ENCODE results near the gene SPTSSB.

The SPTSSB gene

DNA sequence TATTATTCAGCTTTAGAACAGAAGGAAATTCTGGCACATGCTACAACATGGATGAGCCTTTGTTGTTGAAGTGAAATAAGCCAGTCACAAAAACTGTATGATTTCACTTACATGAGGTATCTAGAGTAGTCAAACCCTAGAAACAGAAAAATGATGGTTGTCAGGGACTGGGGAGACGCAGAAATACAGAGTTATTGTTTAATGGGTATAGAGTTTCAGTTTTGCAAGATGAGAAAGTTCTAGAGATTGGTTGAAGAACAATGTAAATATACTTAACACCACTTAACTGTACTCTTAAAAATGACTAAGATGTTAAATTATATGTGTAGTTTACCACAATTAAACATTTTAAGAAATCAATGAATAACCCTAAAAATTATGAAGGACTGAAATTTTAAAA is 15.8 kb downstream of the SPTSSB start:
- Mint-ChIP-seq H3K9me3 (no peaks in the 10 kb centered on the region), H3K4me3 (no peak overlapping the region), H3K36me3 (no peaks in the 10 kb centered on the region), H3K27me3 (peaks cover 6% of the 10 kb centered on the region), H3K27ac (no peak overlapping the region), H3K4me1 (no peaks in the 10 kb centered on the region)
- no peak for ATAC-seq

GRCh38 chr3:161354554-161354953 is 16.8 kb downstream of the SPTSSB start:
- H3K36me3 Mint-ChIP-seq: no peaks in the 10 kb centered on the region
- no peaks in the 10 kb centered on the region for H3K9me3 Mint-ChIP-seq
- no peak overlapping the region for H3K4me3 Mint-ChIP-seq
- no peaks in the 10 kb centered on the region for H3K27me3 Mint-ChIP-seq
- no peak overlapping the region for H3K27ac Mint-ChIP-seq
- no peak for ATAC-seq
- no peaks in the 10 kb centered on the region for H3K4me1 Mint-ChIP-seq

DNA sequence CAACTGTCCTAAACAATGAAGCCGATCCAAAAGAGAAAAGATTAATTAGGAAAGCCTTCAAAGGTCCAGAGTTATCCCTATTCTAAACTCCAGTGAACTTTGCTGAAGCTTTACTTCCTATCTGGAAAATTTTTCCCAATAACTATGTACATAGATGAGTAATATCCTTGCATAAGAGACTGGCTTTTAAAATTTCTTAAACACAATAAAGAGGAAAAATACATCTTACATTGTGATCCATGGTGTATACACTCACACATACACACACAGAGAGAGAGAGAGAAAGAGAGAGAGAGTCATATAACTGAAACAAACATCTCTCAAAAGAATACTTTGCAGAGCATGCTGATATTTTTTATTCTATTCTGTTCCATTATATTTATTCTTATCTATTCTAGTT is 20.0 kb downstream of the SPTSSB start:
- no peaks in the 10 kb centered on the region for H3K4me1 Mint-ChIP-seq
- no peaks in the 10 kb centered on the region for H3K9me3 Mint-ChIP-seq
- H3K27ac Mint-ChIP-seq: no peak overlapping the region
- ATAC-seq: no peak
- H3K4me3 Mint-ChIP-seq: no peak overlapping the region
- H3K27me3 Mint-ChIP-seq: no peaks in the 10 kb centered on the region
- H3K36me3 Mint-ChIP-seq: no peaks in the 10 kb centered on the region

DNA sequence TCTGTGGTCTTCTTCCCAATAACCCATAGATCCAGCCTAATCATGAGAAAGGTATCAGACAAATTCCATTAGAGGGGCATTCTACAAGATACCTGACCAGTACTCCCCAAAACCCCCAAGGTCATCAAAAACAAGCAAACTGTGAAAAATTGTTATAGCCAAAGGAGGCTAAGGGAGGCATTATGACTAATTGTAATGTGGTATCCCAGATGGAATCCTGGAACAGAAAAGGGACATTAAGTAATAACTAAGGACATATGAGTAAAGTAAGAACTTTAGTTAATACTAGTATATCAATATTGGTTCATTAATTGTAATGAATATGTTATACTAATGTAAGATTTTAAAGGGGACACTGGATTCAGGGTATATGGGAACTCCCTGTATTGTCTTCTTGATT is 20.4 kb downstream of the SPTSSB start:
- no peak overlapping the region for H3K4me3 Mint-ChIP-seq
- ATAC-seq: no peak
- no peaks in the 10 kb centered on the region for H3K4me1 Mint-ChIP-seq

DNA sequence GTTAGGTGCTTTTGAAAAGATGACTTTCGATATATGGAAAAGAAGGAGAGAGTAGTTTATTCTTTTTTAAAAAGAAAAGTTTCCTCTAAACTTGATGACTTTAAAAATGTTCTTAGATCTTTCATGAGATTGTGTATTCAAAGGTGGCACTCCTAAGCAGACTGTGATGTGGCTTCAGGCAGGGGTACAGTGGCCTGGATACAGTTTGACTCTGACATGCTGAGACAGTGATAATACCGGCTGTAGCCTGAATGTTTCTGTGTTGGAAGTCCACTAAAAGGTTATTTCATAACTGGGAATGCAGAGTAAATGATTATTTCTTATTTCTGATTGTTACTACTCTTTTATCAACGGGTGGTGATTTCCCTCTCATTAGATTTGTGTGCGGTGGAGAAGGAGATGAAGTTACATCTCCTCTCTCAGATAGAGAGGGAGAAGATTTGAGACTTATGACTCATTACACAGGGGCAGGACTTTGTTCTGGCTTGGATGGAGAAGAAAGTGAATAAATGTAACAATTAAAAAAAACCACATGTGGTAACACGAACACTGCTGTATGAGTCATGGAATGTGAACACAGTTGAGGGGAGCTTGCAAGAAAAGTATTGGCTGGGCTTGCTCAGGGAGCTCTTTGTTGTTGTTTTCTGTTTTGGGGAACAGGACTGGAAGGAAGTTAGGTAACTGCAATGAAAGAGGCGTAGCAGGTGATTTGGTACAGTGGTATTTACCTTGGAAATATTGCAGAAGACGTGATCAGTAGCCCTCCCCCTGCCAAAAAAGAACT is 21.6 kb downstream of the SPTSSB start:
- no peak for ATAC-seq
- Mint-ChIP-seq H3K4me3 (no peak overlapping the region), H3K27ac (no peak overlapping the region), H3K4me1 (no peaks in the 10 kb centered on the region), H3K27me3 (no peaks in the 10 kb centered on the region), H3K36me3 (no peaks in the 10 kb centered on the region), H3K9me3 (no peaks in the 10 kb centered on the region)

More for the DNA sequence above, 20.4 kb downstream of the SPTSSB start:
- no peaks in the 10 kb centered on the region for H3K36me3 Mint-ChIP-seq
- no peaks in the 10 kb centered on the region for H3K27me3 Mint-ChIP-seq
- H3K9me3 Mint-ChIP-seq: no peaks in the 10 kb centered on the region
- no peak overlapping the region for H3K27ac Mint-ChIP-seq

DNA sequence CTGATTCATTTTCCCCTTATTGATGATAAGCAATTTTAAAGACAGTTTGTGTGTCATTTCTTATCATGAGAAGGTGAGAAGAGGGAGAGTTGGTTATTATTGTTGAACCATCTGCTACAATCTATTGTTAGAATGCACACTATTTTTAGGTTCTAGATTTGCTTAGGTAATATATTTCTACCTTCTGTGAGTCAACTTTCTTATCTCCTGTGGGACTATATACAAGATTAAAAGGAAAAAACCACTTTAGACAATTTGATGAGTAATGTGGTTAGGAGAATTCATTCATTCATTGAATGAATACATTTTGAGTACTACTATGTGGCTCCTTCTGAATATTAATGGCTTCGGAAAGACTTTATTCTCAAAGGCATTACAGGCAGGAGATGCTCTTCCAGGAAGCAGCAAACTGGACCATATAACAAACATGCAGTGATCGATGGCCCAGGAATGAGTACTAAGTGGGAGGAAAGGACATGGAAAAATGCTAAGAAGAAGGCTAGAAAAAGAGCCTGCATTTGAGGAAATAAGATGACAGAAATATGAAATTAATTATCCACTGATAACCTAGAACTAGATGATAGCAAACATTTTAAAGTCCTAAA is 22.4 kb downstream of the SPTSSB start:
- H3K4me3 Mint-ChIP-seq: no peak overlapping the region
- H3K36me3 Mint-ChIP-seq: no peaks in the 10 kb centered on the region
- ATAC-seq: no peak
- no peaks in the 10 kb centered on the region for H3K4me1 Mint-ChIP-seq
- H3K9me3 Mint-ChIP-seq: no peaks in the 10 kb centered on the region
- H3K27ac Mint-ChIP-seq: no peak overlapping the region
- H3K27me3 Mint-ChIP-seq: no peaks in the 10 kb centered on the region

- Mint-ChIP-seq H3K27me3 (no peaks in the 10 kb centered on the region), H3K4me3 (no peak overlapping the region), H3K27ac (no peak overlapping the region), H3K9me3 (no peaks in the 10 kb centered on the region), H3K4me1 (no peaks in the 10 kb centered on the region), H3K36me3 (no peaks in the 10 kb centered on the region)
- ATAC-seq: no peak
Measured at GRCh38 chr3:161347726-161348125, 23.6 kb downstream of the SPTSSB start.

DNA sequence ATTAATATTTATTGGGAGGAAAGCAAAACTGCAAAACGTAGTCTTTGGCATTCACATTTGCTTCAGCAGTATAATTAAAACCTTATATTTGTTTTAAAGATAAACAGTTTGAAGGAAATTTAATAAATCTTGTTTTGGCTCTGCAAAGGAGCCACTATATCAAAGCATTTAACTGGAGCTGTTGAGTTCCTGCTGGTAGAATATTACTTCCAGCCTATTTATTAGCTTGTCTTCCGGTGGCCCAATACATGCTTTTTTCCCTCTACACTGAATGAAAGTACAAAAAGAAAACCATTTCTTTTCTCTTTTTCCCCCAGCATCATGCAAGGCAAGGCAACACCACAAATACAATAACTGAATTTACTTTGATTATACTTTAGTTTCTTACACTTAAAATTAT is 26.3 kb downstream of the SPTSSB start:
- Mint-ChIP-seq H3K36me3 (no peaks in the 10 kb centered on the region), H3K4me3 (no peak overlapping the region), H3K27ac (no peak overlapping the region), H3K9me3 (no peaks in the 10 kb centered on the region), H3K4me1 (no peaks in the 10 kb centered on the region), H3K27me3 (no peaks in the 10 kb centered on the region)
- no peak for ATAC-seq

DNA sequence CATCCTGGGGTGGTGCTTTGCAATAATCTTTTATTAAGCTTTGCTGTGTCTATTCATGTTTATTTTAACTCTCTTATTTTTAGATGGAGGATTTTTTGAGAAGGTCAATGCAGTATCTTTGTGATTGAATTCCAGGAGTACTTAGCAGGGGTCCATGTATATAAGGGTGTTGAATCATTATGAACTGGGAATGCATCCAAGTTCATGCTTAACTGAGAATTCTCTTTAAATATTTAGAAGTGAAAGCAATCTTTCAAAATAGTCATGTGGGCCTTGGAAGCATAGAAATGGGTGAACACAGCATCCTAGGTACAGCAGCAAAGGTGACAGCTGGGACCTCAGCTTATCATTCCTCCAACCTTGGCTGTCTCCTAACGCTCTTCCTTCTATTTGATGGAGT is 27.3 kb downstream of the SPTSSB start:
- H3K4me1 Mint-ChIP-seq: no peaks in the 10 kb centered on the region
- no peak overlapping the region for H3K27ac Mint-ChIP-seq
- no peaks in the 10 kb centered on the region for H3K9me3 Mint-ChIP-seq
- ATAC-seq: no peak
- H3K4me3 Mint-ChIP-seq: no peak overlapping the region
- H3K27me3 Mint-ChIP-seq: no peaks in the 10 kb centered on the region
- H3K36me3 Mint-ChIP-seq: no peaks in the 10 kb centered on the region

- Mint-ChIP-seq H3K36me3 (no peaks in the 10 kb centered on the region), H3K9me3 (no peaks in the 10 kb centered on the region), H3K27me3 (no peaks in the 10 kb centered on the region), H3K4me1 (no peaks in the 10 kb centered on the region), H3K4me3 (no peak overlapping the region), H3K27ac (no peak overlapping the region)
- no peak for ATAC-seq
Measured at GRCh38 chr3:161343540-161343939, 27.8 kb downstream of the SPTSSB start.

- Mint-ChIP-seq H3K4me1 (no peaks in the 10 kb centered on the region), H3K27ac (no peak overlapping the region), H3K4me3 (no peak overlapping the region), H3K27me3 (no peaks in the 10 kb centered on the region), H3K36me3 (no peaks in the 10 kb centered on the region), H3K9me3 (no peaks in the 10 kb centered on the region)
- no peak for ATAC-seq
Measured at GRCh38 chr3:161342629-161343028, 28.7 kb downstream of the SPTSSB start.

DNA sequence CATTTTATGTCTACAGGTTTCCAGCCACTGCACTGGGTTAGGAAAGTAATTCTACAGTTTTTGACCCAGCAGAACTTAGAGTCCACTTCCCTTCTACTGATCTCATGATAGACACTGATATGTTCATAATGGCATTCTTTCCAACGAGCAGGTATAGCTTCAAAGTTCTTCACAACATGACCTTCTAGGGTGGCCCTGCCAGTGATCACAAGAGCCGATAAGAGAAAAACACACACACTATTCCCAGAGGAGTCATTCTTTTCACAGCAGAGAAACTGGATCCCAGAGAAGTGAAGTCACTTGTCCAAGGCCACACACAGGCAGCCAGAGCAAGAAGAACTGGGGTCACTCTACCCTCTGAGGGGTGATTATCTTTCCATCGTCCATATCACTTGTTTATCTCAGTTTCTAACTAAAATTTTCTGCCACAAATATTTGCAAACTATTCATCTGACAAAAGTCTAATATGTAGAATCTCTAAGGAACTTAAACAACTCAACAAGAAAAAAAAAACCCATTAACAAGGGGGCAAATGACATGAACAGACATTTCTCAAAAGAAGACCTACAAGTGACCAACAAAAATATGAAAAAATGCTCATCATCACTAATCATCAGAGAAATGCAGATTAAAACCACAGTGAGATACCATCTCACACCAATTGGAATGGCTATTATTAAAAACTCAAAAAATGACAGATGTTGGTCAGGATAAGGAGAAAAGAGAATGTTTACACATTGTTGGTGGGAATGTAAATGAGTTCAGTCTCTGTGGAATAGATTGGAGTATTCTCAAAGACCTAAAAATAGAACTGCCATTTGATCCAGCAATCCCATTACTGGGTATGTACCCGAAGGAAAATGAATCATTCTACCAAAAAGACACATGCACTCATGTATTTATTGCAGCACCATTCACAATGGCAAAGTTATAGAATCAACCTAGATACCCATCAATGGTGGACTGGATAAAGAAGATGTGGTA is 31.5 kb downstream of the SPTSSB start:
- H3K4me1 Mint-ChIP-seq: no peaks in the 10 kb centered on the region
- no peaks in the 10 kb centered on the region for H3K9me3 Mint-ChIP-seq
- H3K4me3 Mint-ChIP-seq: no peak overlapping the region
- peaks cover 10% of the 10 kb centered on the region for H3K27me3 Mint-ChIP-seq
- H3K27ac Mint-ChIP-seq: no peak overlapping the region
- ATAC-seq: no peak
- H3K36me3 Mint-ChIP-seq: no peaks in the 10 kb centered on the region

- H3K36me3 Mint-ChIP-seq: no peaks in the 10 kb centered on the region
- H3K27ac Mint-ChIP-seq: no peak overlapping the region
- H3K4me1 Mint-ChIP-seq: no peaks in the 10 kb centered on the region
Measured at GRCh38 chr3:161337311-161337710, 34.0 kb downstream of the SPTSSB start.

DNA sequence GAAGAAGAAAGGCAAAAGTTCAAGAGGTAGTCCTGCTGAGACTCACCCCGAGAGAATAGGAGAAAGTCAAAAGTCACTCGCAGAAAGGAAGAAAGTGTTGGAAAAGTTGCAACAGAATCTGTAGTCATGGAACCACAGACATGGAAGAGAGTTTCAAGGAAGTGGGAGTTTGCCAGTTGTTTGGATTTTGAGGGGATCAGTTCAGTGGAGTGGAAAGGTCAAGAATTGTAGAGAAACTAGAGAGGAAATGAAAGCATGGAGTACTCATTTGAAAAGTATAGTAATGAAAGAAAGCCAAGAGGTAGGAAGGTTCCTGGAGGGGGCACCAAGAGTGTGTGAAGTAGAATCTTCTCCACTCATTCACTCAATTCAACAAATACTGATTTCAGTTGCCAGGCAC is 34.7 kb downstream of the SPTSSB start:
- H3K4me3 Mint-ChIP-seq: no peak overlapping the region
- H3K9me3 Mint-ChIP-seq: no peaks in the 10 kb centered on the region
- H3K27me3 Mint-ChIP-seq: peaks cover 17% of the 10 kb centered on the region
- no peak overlapping the region for H3K27ac Mint-ChIP-seq
- H3K36me3 Mint-ChIP-seq: no peaks in the 10 kb centered on the region
- no peaks in the 10 kb centered on the region for H3K4me1 Mint-ChIP-seq
- peak; percentile 37 for ATAC-seq

More at GRCh38 chr3:161337311-161337710, 34.0 kb downstream of the SPTSSB start:
- H3K9me3 Mint-ChIP-seq: no peaks in the 10 kb centered on the region
- peaks cover 17% of the 10 kb centered on the region for H3K27me3 Mint-ChIP-seq
- peak; percentile 45 for ATAC-seq
- H3K4me3 Mint-ChIP-seq: no peak overlapping the region

- ATAC-seq: no peak
- Mint-ChIP-seq H3K4me3 (no peak overlapping the region), H3K36me3 (no peaks in the 10 kb centered on the region), H3K27ac (no peak overlapping the region), H3K27me3 (peaks cover 36% of the 10 kb centered on the region), H3K9me3 (no peaks in the 10 kb centered on the region), H3K4me1 (no peaks in the 10 kb centered on the region)
Measured at GRCh38 chr3:161333696-161334095, 37.6 kb downstream of the SPTSSB start.

Data from stimulated activated memory B cell treated with anti-CD40 and anti-IgM and Interleukin-4, amounts not matched to agents 10 μg/mL and 1 μg/mL and 100 μg/mL, for 72 hours (primary cell).